Measurements from ENCODE around the gene FADS1. TPM values are rescaled to one million over a fixed set of nuclear protein-coding genes. Genes with fewer than 3 reads are reported as not detected.
A peak's percentile ranks its signal among the peaks of the same experiment; 100 is the strongest.

The FADS1 gene
- total and polyA plus RNA-seq, 2 of the 8 experiments (the other 6 are each of a cell fraction or from before 2014, with no cell fraction given), result 115 to 141 TPM

DNA sequence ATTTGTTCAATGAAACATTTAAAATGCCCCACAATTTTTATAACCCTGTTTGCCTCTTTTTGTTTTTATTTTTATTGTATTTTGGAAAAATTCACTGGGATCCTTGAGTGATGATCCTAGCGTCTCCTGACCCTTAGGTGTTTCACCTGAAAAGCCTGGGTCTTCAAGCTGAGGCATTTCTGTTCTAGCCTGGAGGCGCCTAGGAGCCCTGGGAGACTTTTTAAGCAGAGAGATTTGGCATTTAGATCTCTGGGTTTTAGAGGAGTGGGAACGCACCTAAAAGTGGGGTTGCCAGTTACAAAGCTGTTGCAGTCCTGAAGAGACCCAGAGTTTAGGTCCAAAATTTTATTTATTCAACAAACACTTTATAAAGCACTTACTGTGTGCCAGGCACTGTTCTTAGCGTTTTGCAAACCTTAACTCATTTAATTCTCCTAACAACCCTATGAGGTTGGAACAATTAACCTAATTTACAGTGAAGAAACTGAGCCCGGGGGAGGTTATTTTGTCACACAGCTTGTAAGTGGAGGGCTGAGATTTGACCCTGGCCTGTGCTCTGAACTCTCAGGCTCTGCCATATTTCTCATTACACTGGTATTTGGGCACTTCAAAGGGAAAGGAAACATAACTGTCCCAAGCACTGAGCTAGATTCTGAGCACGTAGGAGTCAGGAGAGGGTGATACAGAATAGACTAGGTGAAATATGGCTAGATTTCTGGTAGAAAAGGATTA, 834 bp upstream of the FADS1 start:
- no peak overlapping the region for H4K8ac ChIP-seq (ENCODE audit: extremely low read depth, insufficient read depth, low read length)
- no peak overlapping the region; the same call in 1 of the 2 replicates for H2AK5ac ChIP-seq (ENCODE audit: low read depth, low read length)
- H4K91ac ChIP-seq (replicated peaks; ENCODE audit: insufficient read length, low read length), result no peak overlapping the region
- POLR2A ChIA-PET (ENCODE audit: partially characterized antibody), result interaction anchor here (1.5 to 16.2 kb wide), 5 partner anchors 10 to 63 kb away, joined by 5 to 354 read pairs (median 15); partner anchors contain the start of genes FADS2, FEN1 and TMEM258
- CTCF ChIA-PET (ENCODE audit: partially characterized antibody), result interaction anchor here (2.6 to 10.2 kb wide), 3 partner anchors 11 to 18 kb away, joined by 11 to 118 read pairs (median 16); partner anchors contain the start of gene FADS2
- H3K4ac ChIP-seq (replicated peaks; ENCODE audit: insufficient read length, low read depth, low read length), result no peak overlapping the region
- H3K27me3 ChIP-seq (replicated peaks in 1 of 4; ENCODE audit: control insufficient read depth in 3 of 4, extremely low read depth in 1 of 4, insufficient read depth in 3 of 4, low read length in 3 of 4), result no peaks in the 10 kb centered on the region
- peak overlapping the region; percentile 64 for H3K18ac ChIP-seq (ENCODE audit: extremely low read depth, low read length)
- H2BK120ac ChIP-seq (replicated peaks; ENCODE audit: low read depth, low read length), result no peak overlapping the region
- H2AFZ ChIP-seq (ENCODE audit: low read length), result no peak overlapping the region
- H3K4me2 ChIP-seq (ENCODE audit: insufficient read depth in 1 of 2, low read depth in 2 of 2, low read length in 2 of 2), result peak overlapping the region; percentile 81 to 87
- H3K79me2 ChIP-seq (ENCODE audit: control insufficient read depth in 1 of 2, insufficient read depth in 2 of 2, low read length in 2 of 2), result peaks cover 0 to 40% of the 10 kb centered on the region in 2 experiments; a peak in 2 of 4 replicates
- H4K5ac ChIP-seq (ENCODE audit: insufficient read length, low read depth, low read length), result no peak overlapping the region
- DNase-seq (ENCODE audit: low read depth in 1 of 2, low spot score in 2 of 2) (no peak), FAIRE-seq (no peak)
- whole genome bisulfite sequencing, 2 experiments (ENCODE audit: extremely low coverage in 1 of 2, insufficient coverage in 1 of 2, insufficient read length in 1 of 2, insufficient replicate concordance in 2 of 2, low coverage in 1 of 2, low lambda C conversion rate in 2 of 2, missing lambda C conversion rate in 1 of 2), result 63% methylated on average over 6 of the region's 6 CpGs; no CpG with 5 or more reads in 1 of the 2 experiments
- H3K9me3 ChIP-seq (ENCODE audit: insufficient read depth in 2 of 2, low read depth in 1 of 2, low read length in 1 of 2), result peaks cover 0 to 2% of the 10 kb centered on the region in 2 experiments; a peak in 1 of 4 replicates
- H3K23me2 ChIP-seq (ENCODE audit: low read depth, low read length), result peaks cover 7% of the 10 kb centered on the region; the same call in 1 of the 2 replicates
- H2BK12ac ChIP-seq (ENCODE audit: low read depth, low read length), result no peak overlapping the region
- H3K56ac ChIP-seq (replicated peaks; ENCODE audit: insufficient read length, low read depth, low read length), result no peak overlapping the region
- H4K20me1 ChIP-seq (replicated peaks in 1 of 2; ENCODE audit: control insufficient read depth in 1 of 2, insufficient read depth in 2 of 2, low read length in 2 of 2), result no peaks in the 10 kb centered on the region
- H2BK15ac ChIP-seq (ENCODE audit: low read length), result no peak overlapping the region
- H3K9ac ChIP-seq (replicated peaks in 1 of 4; ENCODE audit: extremely low read depth in 1 of 4, low read depth in 3 of 4, low read length in 3 of 4), result peak overlapping the region; percentile 45 to 79 (median 62); a peak in 6 of 7 replicates
- no peak overlapping the region for H3K27ac ChIP-seq (ENCODE audit: low read depth, low read length)
- H3K36me3 ChIP-seq (ENCODE audit: control insufficient read depth in 2 of 4, insufficient read depth in 4 of 4, low read length in 3 of 4), result peaks cover 2 to 15% (median 8%) of the 10 kb centered on the region in 4 experiments; a peak in 7 of 8 replicates
- H2BK20ac ChIP-seq (ENCODE audit: low read length), result no peak overlapping the region
- peaks cover 3% of the 10 kb centered on the region; the same call in 1 of the 2 replicates for H3K79me1 ChIP-seq (ENCODE audit: low read depth, low read length)
- H3K4me1 ChIP-seq (replicated peaks in 1 of 4; ENCODE audit: control insufficient read depth in 3 of 4, insufficient read depth in 4 of 4, low read length in 3 of 4), result peaks cover 2 to 9% (median 5%) of the 10 kb centered on the region in 4 experiments; a peak in 5 of 7 replicates
- no peak overlapping the region for H3K14ac ChIP-seq (ENCODE audit: insufficient read length)
- no peak overlapping the region for H3K23ac ChIP-seq (ENCODE audit: insufficient read length)
- peak overlapping the region; percentile 74 to 92 (median 76) for H3K4me3 ChIP-seq (ENCODE audit: extremely low read depth in 1 of 4, insufficient read depth in 2 of 4, low read depth in 3 of 4, low read length in 4 of 4)
- peak overlapping the region; percentile 79; the same call in 1 of the 2 replicates for H2BK5ac ChIP-seq (ENCODE audit: low read depth, low read length)
- TF ChIP-seq TAF1 (IDR thresholded peaks at IDR 0.05; ENCODE audit: low read depth, low read length), result no peak
- TF ChIP-seq CBX8 (IDR thresholded peaks at IDR 0.05; ENCODE audit: borderline replicate concordance, low read depth, low read length), result no peak
- TF ChIP-seq, protein P1, sequence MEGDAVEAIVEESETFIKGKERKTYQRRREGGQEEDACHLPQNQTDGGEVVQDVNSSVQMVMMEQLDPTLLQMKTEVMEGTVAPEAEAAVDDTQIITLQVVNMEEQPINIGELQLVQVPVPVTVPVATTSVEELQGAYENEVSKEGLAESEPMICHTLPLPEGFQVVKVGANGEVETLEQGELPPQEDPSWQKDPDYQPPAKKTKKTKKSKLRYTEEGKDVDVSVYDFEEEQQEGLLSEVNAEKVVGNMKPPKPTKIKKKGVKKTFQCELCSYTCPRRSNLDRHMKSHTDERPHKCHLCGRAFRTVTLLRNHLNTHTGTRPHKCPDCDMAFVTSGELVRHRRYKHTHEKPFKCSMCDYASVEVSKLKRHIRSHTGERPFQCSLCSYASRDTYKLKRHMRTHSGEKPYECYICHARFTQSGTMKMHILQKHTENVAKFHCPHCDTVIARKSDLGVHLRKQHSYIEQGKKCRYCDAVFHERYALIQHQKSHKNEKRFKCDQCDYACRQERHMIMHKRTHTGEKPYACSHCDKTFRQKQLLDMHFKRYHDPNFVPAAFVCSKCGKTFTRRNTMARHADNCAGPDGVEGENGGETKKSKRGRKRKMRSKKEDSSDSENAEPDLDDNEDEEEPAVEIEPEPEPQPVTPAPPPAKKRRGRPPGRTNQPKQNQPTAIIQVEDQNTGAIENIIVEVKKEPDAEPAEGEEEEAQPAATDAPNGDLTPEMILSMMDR (IDR thresholded peaks at IDR 0.05; ENCODE audit: control extremely low read depth in 1 of 3, insufficient read depth in 1 of 3, low read depth in 1 of 3, low read length in 3 of 3), result no peak
- TF ChIP-seq KDM5A (IDR thresholded peaks at IDR 0.05; ENCODE audit: low read length), result no peak
- TF ChIP-seq SIX5 (IDR thresholded peaks at IDR 0.05; ENCODE audit: low read depth, low read length), result no peak
- no peak for TF ChIP-seq SIN3A (conservative IDR thresholded peaks at IDR 0.05 in 1 of 2, IDR thresholded peaks at IDR 0.05 in 1 of 2; ENCODE audit: low read depth in 1 of 2, low read length in 2 of 2)
- no peak for TF ChIP-seq CBX5 (IDR thresholded peaks at IDR 0.05; ENCODE audit: low read depth, low read length)
- TF ChIP-seq, protein P2, sequence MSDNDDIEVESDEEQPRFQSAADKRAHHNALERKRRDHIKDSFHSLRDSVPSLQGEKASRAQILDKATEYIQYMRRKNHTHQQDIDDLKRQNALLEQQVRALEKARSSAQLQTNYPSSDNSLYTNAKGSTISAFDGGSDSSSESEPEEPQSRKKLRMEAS (IDR thresholded peaks at IDR 0.05), result no peak
